ENCODE measurements around the gene PACRG.

- TF ChIP-seq, protein P1, sequence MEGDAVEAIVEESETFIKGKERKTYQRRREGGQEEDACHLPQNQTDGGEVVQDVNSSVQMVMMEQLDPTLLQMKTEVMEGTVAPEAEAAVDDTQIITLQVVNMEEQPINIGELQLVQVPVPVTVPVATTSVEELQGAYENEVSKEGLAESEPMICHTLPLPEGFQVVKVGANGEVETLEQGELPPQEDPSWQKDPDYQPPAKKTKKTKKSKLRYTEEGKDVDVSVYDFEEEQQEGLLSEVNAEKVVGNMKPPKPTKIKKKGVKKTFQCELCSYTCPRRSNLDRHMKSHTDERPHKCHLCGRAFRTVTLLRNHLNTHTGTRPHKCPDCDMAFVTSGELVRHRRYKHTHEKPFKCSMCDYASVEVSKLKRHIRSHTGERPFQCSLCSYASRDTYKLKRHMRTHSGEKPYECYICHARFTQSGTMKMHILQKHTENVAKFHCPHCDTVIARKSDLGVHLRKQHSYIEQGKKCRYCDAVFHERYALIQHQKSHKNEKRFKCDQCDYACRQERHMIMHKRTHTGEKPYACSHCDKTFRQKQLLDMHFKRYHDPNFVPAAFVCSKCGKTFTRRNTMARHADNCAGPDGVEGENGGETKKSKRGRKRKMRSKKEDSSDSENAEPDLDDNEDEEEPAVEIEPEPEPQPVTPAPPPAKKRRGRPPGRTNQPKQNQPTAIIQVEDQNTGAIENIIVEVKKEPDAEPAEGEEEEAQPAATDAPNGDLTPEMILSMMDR (conservative IDR thresholded peaks at IDR 0.05; ENCODE audit: low read length), result no peak
- no peak for TF ChIP-seq EZH2phosphoT487 (IDR thresholded peaks at IDR 0.05; ENCODE audit: borderline replicate concordance, low read depth, low read length)
Measured at GRCh38 chr6:163239572-163240340, 512.0 kb downstream of the PACRG start.

All from OCI-LY7 (cell line).